Activated CD8-positive, alpha-beta memory T cell treated with anti-CD3 and anti-CD28 coated beads for 24 hours (primary cell): ENCODE data around the gene CYLC1.

Experiments
- DNase-seq: peaks from one replicate; pipeline ENCODE4 v3.0.0-alpha.2; 2020

Gene CYLC1

GRCh38 chrX:83860846-83861245, at the start of gene CYLC1:
Gene CYLC1, plus strand, starts transcription at chrX:83861146. Its CDS starts 37 bp downstream, at chrX:83861183.
- DNase-seq = no peak

- DNase-seq = no peak
These were observed 41.6 kb upstream of the CYLC1 start for GRCh38 chrX:83819304-83819703.

- DNase-seq = no peak
These were observed 31.1 kb upstream of the CYLC1 start for GRCh38 chrX:83829874-83830273.

GRCh38 chrX:83845397-83845796, 15.5 kb upstream of the CYLC1 start:
- DNase-seq = no peak

GRCh38 chrX:83847339-83847738, 13.6 kb upstream of the CYLC1 start:
- no peak for DNase-seq

GRCh38 chrX:83888585-83888984, 27.6 kb downstream of the CYLC1 start:
- DNase-seq = no peak

- DNase-seq = no peak
These were observed 31.5 kb downstream of the CYLC1 start for GRCh38 chrX:83892433-83892832.

GRCh38 chrX:83906921-83907320, 46.0 kb downstream of the CYLC1 start:
- DNase-seq = no peak

GRCh38 chrX:83916525-83916924, 55.6 kb downstream of the CYLC1 start:
- no peak for DNase-seq

- no peak for DNase-seq
These were observed 73.3 kb downstream of the CYLC1 start for GRCh38 chrX:83934220-83934619.
